Stimulated activated CD8-positive, alpha-beta memory T cell treated with anti-CD3 and anti-CD28 coated beads, Interleukin-4, amount 100 ng/mL, for 1 hour (primary cell): Measurements from ENCODE around the gene JAK3.

ENCODE experiments used
- DNase-seq, 2 donors: peaks; one replicate each; pipeline ENCODE4 v3.0.0-alpha.2; 2020; ENCODE audit warnings: low read depth in 2 of 2, low spot score in 1 of 2

The JAK3 gene

DNA sequence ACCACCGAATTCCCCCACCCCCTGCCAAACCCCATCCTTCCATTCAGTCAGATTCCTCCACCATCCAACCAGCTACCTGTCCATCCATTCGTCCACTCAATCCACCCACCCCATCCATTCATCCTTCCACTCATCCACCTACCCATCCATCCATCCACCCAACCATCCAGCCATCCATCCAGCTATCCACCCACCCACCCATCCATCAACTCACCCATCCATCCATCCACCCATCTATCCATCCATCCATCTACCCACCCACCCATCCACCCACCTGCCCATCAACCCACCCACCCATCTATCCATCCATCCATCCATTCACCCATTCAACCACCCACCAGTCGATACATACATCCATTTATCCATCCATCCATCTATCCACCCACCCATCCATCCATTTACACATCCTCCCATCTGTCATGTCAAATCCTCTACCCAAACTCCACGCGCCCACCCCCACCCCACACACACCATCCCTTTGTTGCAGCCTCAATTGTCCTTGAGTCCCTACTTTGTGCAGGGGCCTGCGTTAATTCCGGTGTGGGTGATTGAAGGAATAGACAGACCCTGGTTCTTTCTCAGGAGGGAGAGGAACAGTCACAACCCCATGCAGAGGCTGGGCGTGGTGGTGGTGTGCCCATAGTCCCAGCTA, 18.7 kb upstream of the JAK3 start:
- DNase-seq = no peak

- no peak for DNase-seq
Measured at GRCh38 chr19:17865364-17866311, 17.9 kb upstream of the JAK3 start.

DNA sequence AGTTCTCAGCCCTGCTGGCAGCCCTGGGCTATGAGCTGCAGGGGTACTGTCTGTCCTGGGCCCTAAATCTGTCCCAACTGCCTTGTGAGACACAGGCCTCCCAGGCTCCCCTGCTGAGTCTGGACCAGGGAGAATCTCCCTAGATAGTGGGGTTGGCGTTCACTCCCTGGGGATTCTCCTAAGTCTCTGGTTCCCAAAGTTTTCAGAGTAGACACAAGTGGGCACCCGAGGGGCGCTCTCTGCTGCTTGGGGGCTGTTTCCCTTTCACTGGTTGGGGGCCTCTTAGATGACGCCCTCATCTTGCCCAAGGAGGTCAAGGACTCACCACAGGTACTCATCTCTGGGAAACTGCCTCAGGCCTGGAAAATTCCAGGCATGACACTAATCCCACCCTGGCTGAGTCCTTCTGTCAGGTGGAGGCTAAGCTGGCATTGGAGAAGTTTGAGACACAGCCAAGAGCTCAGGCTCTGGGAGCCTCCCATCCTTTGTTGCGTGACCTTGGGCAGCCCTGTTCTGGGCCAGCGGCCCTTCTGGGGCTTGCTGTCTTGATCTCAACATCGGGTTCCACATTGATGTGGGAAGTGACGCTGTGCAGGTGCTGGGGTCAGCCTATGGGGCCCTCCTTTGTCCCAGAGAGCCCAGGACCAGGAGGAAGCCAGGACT, 15.9 kb upstream of the JAK3 start:
- no peak for DNase-seq

DNA sequence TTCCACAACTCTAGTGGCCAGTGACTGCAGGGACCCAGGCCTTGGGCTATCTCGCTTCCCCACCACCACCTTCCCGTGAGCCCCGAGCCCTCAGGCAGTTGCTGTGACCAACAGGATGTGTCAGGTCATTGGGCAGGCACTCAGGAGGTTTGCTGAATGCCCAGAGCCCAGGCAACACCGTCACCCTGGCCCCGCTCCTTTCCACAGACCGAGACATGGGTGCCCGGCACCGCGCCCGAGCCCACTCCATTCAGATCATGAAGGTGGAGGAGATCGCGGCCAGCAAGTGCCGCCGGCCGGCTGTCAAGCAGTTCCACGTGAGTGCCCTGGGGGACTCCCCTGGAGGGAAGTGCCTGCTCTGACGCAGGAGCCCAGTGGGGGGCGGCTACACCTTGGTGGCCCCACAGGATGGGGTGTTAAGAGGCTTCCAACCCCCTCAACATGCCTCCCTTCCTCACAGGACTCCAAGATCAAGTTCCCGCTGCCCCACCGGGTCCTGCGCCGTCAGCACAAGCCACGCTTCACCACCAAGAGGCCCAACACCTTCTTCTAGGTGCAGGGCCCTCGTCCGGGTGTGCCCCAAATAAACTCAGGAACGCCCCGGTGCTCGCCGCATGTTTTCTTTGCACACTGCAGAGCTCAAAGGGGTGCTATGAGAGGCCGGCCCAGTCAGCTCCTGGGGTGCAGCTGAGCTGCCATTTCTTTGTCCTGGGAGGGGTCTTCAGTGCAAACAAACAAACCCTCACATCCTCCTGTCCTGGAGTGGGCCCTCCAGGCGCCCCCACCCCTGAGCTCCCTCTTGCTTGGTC, 15.1 kb upstream of the JAK3 start:
- DNase-seq = no peak

GRCh38 chr19:17861542-17862402, 14.0 kb upstream of the JAK3 start:
- DNase-seq = no peak

GRCh38 chr19:17860993-17861360, 13.2 kb upstream of the JAK3 start:
- DNase-seq = no peak

DNA sequence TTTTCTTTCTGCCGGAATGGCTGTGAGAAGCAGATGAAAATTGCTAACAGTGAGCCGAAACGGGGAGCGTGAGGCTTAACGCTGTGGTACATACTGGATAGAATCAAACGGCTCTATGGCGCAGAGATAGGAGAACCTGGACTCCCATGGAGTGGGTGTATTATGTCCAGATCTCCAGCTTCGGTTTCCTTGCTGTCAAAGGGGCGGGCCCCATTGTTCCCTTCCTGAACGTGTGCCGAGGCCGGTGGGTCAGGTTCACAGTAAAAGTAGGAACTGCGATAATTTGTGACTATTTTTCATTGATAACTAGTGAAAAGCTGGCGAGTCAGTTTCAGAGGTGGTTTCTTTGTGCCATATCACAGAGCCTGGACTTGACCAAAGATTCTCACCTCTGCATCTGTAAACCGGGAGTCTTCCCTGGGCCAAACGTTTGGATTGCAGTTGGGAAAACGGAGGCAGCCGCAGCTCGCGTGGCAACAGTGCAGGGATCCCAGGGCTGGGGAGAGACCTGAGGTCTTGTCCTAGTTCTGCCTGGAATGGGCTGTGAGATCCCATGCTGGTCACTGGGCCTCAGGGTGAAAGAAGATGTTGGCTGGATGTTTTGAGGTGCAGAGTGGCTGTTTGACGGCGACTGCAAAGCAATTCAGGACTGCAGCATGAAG, 12.7 kb upstream of the JAK3 start:
- DNase-seq = no peak

- peak; percentile 97 to 99 for DNase-seq
Measured at GRCh38 chr19:17859533-17860330, 11.9 kb upstream of the JAK3 start, which contains the start of gene RPL18A. TSS of gene RPL18A (plus strand) at chr19:17859910. CDS start at chr19:17859957, 47 bp downstream.

DNA sequence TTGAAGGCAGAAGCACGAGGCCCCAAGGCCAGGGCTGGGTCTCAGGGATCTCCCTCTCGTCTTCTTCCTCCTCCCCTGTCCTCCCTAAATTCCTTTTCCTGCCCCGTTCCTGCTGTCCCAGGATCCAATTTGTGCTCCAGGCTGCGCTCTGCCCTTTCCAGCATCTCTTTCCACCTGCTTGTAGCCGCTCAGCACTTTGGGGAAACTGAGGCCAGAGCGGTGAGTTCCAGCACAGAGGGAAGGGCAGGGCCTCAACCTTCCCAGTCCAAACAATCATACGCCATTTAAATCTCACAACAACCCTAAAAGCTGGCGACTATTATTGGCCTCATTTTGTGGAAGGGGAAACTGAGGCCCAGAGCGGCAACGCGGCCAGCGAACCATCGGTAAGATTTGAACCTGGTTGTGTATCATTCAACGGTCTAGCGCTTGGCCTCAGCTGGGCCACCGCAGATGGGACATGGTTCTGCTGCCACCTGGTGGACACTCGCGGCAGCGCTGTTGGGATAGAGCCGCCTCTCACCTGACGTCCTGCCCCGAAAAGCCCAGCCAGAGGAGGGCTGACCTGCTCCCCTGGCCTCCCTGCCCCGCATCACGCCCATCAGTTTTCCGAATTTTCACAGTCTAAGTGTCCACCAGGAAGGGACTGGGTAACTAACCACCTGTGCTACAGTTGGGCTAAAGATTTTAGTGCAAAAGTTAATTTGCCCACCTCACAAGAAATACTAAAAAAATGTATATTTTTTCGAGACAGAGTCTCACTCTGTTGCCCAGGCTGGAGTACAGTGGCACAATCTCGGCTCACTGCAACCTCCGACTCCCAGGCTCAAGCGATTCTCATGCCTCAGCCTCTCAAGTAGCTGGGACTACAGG, 7.7 kb upstream of the JAK3 start:
- DNase-seq = peak; percentile 86 to 91

DNA sequence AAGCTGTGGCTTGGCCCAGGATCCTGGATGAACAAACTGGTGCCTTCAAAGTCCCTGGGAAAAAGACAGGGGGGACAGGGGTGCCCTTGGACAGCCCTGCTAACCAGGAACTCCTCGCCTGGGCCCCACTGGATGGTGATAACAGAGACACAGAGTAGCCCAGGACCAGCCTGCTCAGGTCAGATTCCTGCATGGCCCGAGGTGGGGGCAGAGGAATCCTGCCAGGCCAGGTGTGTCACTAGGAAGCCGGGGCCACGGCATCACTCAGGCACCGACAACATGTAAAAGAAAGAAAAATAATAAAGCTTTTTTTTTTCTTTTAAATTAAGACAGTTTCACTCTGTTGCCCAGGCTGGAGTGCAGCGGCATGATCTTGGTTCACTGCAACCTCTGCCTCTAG, 6.3 kb upstream of the JAK3 start:
- no peak for DNase-seq

DNA sequence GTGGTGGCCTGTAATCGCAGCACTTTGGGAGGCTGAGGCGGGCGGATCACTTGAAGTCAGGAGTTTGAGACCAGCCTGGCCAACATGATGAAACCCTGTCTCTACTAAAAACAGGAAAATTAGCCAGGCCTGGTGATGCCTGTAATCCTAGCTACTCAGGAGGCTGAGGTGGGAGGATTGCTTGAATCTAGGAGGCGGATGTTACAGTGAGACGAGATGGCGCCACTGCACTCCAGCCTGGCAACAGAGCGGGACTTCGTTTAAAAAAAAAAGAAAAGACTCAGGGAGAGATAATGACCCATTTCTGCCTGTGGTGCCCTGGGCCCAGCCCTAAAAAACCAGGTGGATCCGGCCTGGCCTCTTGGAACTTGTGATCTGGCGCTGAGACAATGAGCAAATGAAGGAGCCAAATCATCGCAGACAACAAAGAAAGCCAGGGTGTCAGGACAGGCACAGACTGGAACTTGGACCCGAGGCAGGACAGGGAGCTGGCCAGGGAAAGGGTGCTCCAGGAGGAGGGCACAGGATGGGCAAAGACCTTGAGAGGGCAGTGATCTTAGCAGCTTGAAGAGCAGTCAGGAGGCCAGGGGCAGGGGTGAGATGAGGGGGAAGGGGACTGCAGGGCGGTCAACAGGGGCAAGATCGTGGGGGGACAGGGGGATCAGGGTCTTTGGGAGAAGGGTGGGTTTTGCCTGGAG, 962 bp upstream of the JAK3 start:
- no peak for DNase-seq

DNA sequence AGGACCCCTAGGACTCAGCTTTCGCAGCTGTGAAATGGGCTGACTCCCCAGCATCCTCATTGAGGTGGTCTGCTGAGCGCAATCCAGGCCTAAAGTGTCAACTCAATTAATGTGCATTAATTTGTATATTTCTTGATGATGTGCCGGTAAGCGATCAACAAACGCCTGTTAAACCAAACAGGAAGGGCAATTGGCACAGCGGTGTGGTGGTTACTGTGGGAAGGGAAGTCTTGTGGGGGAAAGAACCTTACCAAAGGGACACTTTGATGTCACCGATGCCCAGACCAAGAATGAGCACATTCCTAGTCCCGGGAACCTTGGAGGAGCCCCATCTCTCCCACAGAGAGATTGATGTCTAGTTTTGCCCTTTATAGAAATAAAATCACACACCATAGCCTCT, 1.6 kb downstream of the JAK3 start:
- DNase-seq = peak in 1 of 2 donors; percentile 26

DNA sequence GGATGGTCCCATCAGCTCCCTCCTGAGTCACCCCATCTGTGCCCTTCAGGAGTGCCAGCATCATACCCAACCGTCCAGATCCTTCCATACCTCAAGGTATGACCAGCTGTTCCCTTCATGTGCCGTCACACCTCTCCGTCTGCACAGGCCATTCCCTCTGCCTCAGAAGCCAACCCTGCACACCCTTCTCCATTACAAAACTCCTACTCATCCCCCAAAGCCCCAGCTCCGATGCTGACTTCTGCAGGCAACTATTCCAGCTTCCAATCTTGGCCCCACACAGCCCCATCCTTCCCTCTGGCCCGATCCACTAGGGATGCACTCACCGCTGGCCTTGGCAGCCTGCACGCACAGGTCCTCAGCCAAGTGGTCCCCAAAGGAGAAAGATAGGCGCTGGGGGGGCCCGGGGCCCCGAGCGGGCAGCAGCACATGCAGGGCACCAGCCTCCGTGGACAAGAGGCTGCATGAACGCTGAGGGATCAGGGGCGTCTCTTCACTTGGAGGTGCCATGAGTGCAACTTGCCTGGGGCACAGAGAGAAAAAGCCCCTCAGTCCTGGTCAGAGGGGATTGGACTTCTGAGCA, 3.8 kb downstream of the JAK3 start:
- DNase-seq = no peak

DNA sequence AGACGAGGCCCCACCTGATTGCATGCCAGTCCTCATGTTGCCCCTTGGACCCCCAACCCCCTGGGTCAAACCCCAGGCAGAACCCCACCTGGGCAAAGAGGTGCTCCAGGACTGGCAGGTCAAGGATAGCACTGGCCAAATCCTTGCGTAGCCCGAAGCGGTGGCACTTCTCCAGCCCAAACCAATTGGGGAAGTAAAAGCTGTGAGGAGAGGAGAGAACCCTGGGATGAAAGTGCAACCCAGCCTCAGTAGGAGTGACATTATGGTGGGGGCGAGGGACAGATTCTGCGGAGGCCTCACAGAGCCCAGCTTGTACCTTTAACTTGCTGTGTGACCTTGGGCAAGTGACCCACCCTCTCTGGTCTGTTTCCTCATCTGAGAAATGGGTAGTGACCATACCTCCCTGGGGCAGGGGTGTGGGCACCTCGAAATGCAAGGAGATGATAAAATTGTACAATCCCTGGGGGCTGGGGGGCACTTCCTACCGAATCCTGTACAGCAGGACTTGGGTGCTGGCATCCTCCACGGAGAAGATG, 4.4 kb downstream of the JAK3 start:
- no peak for DNase-seq

- no peak for DNase-seq
Measured at GRCh38 chr19:17842663-17843291, 5.0 kb downstream of the JAK3 start.
